ENCODE results near the gene RPL4. TPM values are rescaled to one million over a fixed set of nuclear protein-coding genes. Genes with fewer than 3 reads are reported as not detected.
"Not testable (repeated sequence)": the region's sequence is repeated elsewhere in the genome, so short reads cannot be mapped to it uniquely, and the experiment has no call there.

The RPL4 gene
- 2,079 TPM for total RNA-seq

- peak; percentile 81 for DNase-seq (ENCODE audit: low spot score)
These were observed at the start of gene RPL4, which contains the start of gene ZWILCH for GRCh38 chr15:66504563-66505429. Gene RPL4 (minus strand): TSS chr15:66504855. CDS start chr15:66504790, 65 bp downstream. Gene ZWILCH (plus strand): TSS chr15:66505326. CDS start chr15:66505339, 13 bp downstream.

DNA sequence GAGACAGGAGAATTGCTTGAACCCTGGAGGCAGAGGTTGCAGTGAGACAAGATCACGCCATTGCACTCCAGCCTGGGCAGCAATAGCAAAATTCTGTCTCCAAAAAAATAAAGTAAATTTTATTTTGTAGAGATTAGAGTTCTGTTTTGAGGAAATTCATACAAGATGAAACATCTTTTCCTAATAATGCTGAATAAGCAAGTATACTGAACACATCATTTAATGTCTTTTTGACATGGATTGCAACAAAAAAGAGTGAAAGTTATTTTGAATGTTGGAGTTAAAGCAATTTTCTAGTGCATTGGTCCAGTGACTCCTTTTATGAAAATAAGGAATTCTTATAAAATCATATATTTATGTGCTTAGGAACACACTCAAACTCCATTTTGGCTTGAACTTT is 40.6 kb upstream of the RPL4 start:
- DNase-seq (ENCODE audit: low spot score), result no peak

DNA sequence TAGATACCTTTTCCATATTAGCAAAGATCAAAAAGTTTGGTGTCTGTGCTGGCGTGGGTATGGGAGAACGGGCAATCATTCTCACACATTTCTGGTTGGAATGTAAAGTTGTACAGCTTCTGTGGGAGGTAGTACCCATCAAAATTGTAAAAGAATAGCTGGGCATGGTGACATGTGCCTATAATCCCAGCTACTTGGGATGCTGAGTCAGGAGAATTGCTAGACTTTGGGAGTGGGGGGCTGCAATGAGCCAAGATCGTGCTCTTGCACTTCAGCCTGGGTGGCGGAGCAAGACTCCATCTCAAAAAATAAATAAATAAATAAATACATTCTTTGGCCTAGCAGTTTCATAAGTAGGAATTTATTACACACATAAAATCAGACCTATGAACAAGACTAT is 38.2 kb upstream of the RPL4 start:
- DNase-seq (ENCODE audit: low spot score), result no peak

- DNase-seq (ENCODE audit: low spot score), result no peak
These were observed 30.4 kb upstream of the RPL4 start for GRCh38 chr15:66535056-66535455.

GRCh38 chr15:66524838-66525237 is 20.2 kb upstream of the RPL4 start:
- DNase-seq (ENCODE audit: low spot score), result no peak

DNA sequence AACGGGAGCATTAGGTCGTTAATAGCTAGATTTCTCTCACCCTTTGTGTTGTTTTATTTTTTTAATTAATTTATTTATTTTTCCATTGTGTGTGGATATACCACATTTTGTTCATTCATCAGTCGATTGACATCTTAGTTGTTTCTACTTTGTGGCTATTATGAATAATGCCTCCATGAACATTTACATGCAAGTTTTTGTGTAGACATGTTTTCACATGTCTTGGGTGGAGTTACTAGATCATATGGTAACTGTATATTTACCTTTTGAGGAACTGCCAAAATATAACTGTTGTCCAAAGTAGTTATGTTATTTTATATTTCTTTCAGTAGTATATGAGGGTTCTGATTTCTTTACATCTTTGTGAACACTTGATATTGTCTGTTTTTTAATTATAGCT is 19.3 kb upstream of the RPL4 start:
- DNase-seq (ENCODE audit: low spot score), result no peak

GRCh38 chr15:66515901-66516322 is 11.3 kb upstream of the RPL4 start:
- no peak for DNase-seq (ENCODE audit: low spot score)

DNA sequence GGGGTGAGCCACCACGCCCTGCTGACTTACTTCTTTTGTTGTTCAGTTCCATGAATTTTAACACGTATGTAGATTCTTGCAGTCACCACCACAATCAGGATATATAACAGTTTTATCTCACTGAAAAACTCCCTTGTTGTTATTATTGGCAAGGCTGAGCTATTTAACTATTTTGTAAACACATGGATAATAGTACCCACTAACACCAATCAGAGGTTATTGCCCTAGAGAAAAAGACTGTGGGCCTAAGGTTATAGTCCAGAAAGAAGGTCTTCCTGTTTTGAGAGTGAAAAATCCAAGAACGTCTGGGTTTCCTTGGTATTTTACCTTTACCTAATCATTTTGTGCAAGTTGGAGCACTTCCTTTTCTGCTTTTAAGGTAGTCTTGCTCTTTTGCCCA is 9.9 kb upstream of the RPL4 start:
- DNase-seq (ENCODE audit: low spot score), result no peak

DNA sequence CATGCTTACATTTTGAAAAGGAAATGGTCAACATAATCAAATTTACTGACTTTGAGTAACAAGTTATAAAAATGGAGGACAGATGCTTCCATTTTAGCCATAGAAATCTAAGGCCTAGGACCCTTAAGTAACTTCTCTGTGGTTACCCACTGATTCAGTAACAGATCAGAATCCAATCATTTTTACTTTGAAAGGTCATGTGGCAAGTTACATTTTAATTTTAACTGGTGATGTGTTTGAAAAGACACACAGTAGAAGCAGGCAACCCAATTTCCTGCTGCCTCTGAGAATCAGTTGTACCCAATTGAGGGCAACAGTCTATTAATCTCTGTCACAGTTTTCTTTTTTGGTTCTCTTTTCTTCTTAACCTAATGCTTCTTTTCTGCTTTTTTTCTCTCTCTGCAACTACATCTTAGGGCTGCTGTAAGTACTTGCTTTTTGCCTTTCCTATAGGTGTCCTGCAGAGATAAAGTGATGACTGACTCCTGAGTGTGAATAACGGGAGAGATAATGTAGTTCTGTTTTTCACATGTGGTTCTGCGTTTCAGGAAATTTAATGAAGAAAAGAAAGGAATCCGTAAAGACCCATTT is 3.7 kb upstream of the RPL4 start:
- no peak for DNase-seq (ENCODE audit: low spot score)

GRCh38 chr15:66505818-66506217 is 1.2 kb upstream of the RPL4 start:
- no peak for DNase-seq (ENCODE audit: low spot score)

GRCh38 chr15:66505430-66505811 is 766 bp upstream of the RPL4 start:
- DNase-seq (ENCODE audit: low spot score), result no peak

- no peak for DNase-seq (ENCODE audit: low spot score)
These were observed 684 bp downstream of the RPL4 start for GRCh38 chr15:66503780-66504562.

- not testable (repeated sequence) for DNase-seq (ENCODE audit: low spot score)
These were observed 1.5 kb downstream of the RPL4 start for GRCh38 chr15:66503041-66503648.

GRCh38 chr15:66502491-66502890 is 2.2 kb downstream of the RPL4 start:
- DNase-seq (ENCODE audit: low spot score), result no peak

- not testable (repeated sequence) for DNase-seq (ENCODE audit: low spot score)
These were observed 4.3 kb downstream of the RPL4 start for GRCh38 chr15:66500346-66500745.

DNA sequence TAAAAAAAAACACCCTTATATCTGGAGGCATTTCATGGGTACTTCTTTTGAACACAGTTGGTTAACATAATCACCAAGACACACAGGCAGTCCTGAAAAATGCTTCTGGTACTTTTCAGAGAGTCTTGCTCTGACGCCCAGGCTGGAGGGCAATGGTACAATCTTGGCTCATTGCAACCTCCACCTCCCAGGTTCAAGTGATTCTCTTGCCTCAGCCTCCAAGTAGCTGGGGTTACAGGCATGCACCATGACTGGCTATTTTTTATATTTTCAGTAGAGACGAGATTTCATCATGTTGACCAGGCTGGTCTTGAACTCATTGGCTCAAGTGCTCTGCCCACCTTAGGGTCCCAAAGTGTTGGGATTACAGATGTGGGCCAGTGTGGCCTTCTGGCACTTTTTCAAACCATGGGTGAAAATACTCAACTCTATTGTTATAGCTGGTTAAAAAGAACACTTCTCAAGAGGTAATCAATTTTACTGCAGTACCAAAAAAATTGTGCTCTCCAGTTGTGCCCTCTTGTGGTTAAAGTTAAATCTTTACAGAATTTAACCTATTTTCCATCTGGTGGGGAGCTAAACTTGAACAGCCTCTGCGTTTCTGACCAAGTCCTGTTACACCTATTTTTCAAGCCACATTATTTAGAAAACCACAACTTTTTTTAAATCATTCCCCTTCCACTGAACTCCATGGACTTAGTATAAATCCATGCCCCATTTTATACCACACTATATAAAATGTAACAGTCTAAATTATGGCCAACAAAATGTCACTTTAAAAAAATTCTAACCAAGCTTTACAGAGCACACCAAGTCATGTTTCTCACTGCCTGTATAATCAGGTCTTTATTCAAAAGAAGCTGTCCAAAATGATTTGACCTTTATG is 5.9 kb downstream of the RPL4 start:
- DNase-seq (ENCODE audit: low spot score), result no peak

DNA sequence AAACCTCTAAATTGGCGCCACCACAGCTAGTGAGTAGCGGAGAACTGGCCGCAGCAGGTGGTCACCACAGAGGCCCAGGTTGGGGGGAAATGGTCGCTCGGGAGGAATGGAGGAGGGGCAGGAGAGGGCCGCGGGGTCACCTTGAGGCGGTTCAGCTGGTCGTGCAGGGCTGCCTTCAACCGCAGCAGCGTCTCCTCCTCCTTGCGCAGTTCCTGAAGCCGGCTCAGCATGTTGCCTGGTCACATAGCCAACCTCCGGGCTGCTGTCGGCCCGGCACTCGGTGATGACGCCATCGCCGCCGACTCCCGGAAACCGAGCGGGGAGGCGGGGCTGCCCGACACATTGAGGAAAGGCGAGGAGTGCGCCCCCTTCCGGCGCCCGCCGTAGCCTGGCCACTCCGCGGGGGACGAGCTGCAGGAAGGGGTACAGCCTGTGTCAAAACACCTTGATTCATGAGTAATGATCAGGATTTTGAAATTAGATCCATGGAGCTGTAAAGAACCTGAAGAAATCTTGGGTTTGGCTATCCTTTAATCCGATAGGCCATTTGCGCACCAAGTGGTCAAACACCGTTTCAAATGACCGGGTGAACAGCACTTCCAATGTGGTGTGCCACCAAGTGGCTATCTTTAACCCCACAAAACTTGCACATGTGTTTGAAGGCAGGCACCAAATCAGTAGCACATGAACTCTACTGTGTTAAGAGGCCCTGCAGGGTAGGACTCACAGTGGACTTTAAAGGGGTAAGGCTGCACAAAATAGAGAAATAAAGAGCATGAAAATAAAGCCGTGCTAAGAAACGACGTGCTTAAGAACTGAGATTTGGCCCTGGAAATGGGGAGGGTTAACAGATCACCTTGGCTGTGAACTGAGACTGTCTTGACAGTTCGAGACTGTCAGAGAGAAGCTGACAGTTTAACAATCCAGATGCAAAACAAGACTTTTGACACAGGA is 6.9 kb downstream of the RPL4 start, which contains the start of gene SNAPC5:
Gene SNAPC5, minus strand, starts transcription at position 261 of the 954 bp plus-strand sequence. Its CDS starts 31 bp downstream, at position 230.
- DNase-seq (ENCODE audit: low spot score), result peak; percentile 96

- no peak for DNase-seq (ENCODE audit: low spot score)
These were observed 7.6 kb downstream of the RPL4 start for GRCh38 chr15:66496951-66497501.

DNA sequence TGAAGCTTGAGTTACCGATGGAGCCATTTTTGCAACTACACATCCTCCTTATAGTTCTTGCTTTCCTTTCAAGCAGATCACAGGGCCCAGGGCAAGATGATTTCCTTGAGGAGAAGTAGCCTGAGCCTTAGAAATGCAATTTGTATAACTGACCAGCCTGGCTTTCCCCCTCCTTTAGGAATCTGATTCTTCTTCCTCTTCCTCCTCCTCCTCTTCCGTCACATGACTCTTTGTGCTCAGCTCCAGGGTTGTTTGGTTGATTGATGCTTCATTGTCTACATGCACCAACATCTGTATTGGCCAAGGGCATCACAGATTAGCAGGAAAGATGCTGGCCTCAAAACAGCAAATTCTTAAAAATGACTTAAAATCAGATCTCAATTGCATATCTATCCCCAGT is 10.4 kb downstream of the RPL4 start:
- DNase-seq (ENCODE audit: low spot score), result no peak

Measured in ureter (tissue), 1 donor.